HepG2 (cell line): ENCODE data around the gene MINDY3. TPM values are rescaled to one million over a fixed set of nuclear protein-coding genes. Genes with fewer than 3 reads are reported as not detected.

Experiments used
- ATAC-seq: fragments of 200-7000 bp; cut with Tn5 transposase; 3 replicates; pipeline ENCODE4 v1.9.1; 2020; ENCODE audit warnings: mild to moderate bottlenecking, moderate library complexity
- BruUV-seq: library from RNA; stranded (reverse); fragments of 400-500 nt; replicated peaks from 2 replicates; lab custom pipeline; 2021; lab: Mats Ljungman, UMichigan
- CTCF ChIA-PET: fragments of 300-600 bp; formaldehyde crosslinking; extraction: SDS; loops from one replicate; lab custom pipeline; 2021; ENCODE audit warnings: low total read pairs, inconsistent platforms, low intra/inter-chr PET ratio; lab: Yijun Ruan, JAX
- POLR2A ChIA-PET: fragments of 350-600 bp; sonication (Branson Sonifier 250); formaldehyde crosslinking; loops from one replicate; lab custom pipeline; 2020; ENCODE audit warnings: antibody characterized with exemption, inconsistent platforms; lab: Yijun Ruan, JAX
- DNase-seq: peaks from one replicate; pipeline ENCODE4 v3.0.0-alpha.2; 2015; ENCODE audit warnings: low spot score
- FAIRE-seq: peaks from 3 replicates; lab custom pipeline; 2011; peaks lifted over from hg19 to GRCh38; lab: Jason Lieb, UNC
- H2AFZ ChIP-seq: one replicate; pipeline ENCODE4 v1.6.1; 2011; ENCODE audit warnings: low read length, inconsistent platforms
- H3K27ac ChIP-seq: fragments of 300-600 bp; 3 replicates; pipeline ENCODE4 v1.8.0; 2011; ENCODE audit warnings: mixed run types, mild to moderate bottlenecking, mixed read lengths, low read length, inconsistent platforms; ENCODE audit not compliant: insufficient read depth; ENCODE audit errors: extremely low read length
- H3K27me3 ChIP-seq, 2 experiments: fragments of 200-600 bp in 1 of 2; 2 replicates in 1 of 2; 3 replicates in 1 of 2; pipeline versions ENCODE4 v1.6.0 to v1.8.0; 2011; ENCODE audit warnings: low read length in 2 of 2, mild to moderate bottlenecking in 2 of 2, moderate library complexity in 2 of 2, inconsistent platforms in 1 of 2; ENCODE audit not compliant: insufficient read depth in 2 of 2, control insufficient read depth in 1 of 2
- H3K36me3 ChIP-seq, 2 experiments: fragments of 200-600 bp in 1 of 2; replicated peaks in 1 of 2; 2 replicates in 1 of 2; 3 replicates in 1 of 2; pipeline versions ENCODE4 v1.5.1 to v1.8.0; 2011; ENCODE audit warnings: low read length in 2 of 2, inconsistent platforms in 1 of 2; ENCODE audit not compliant: insufficient read depth in 2 of 2, control insufficient read depth in 1 of 2
- H3K4me1 ChIP-seq: 2 replicates; pipeline ENCODE4 v1.5.1; 2012; ENCODE audit warnings: low read length, inconsistent platforms; ENCODE audit not compliant: insufficient read depth
- H3K4me2 ChIP-seq: 2 replicates; pipeline ENCODE4 v1.6.0; 2011; ENCODE audit warnings: low read depth, low read length, inconsistent platforms
- H3K4me3 ChIP-seq, 3 experiments: fragments of 200-600 bp in 1 of 3; sonication (generic), shearing (Covaris generic) in 1 of 3; replicated peaks in 1 of 3; 2 replicates each; pipeline ENCODE4 v1.5.1; 2011 to 2016; ENCODE audit warnings: low read length in 3 of 3, inconsistent platforms in 2 of 3, low read depth in 2 of 3, mild to moderate bottlenecking in 2 of 3, control low read depth in 1 of 3, mixed read lengths in 1 of 3; ENCODE audit not compliant: insufficient read depth in 1 of 3
- H3K79me2 ChIP-seq: one replicate; pipeline ENCODE4 v1.6.1; 2011; ENCODE audit warnings: low read length, inconsistent platforms; ENCODE audit not compliant: insufficient read depth
- H3K9ac ChIP-seq: 2 replicates; pipeline ENCODE4 v1.6.0; 2011; ENCODE audit warnings: mild to moderate bottlenecking, low read depth, low read length, inconsistent platforms; ENCODE audit not compliant: insufficient read depth
- H3K9me3 ChIP-seq: 2 replicates; pipeline ENCODE4 v1.5.1; 2012; ENCODE audit warnings: mild to moderate bottlenecking, low read length
- H4K20me1 ChIP-seq: 2 replicates; pipeline ENCODE4 v1.6.0; 2011; ENCODE audit warnings: inconsistent platforms, mild to moderate bottlenecking, low read length, moderate library complexity; ENCODE audit not compliant: insufficient read depth
- MAX ChIP-seq: IDR thresholded peaks from 2 replicates; pipeline ENCODE4 v1.6.1; 2012; ENCODE audit warnings: inconsistent platforms
- XBP1 ChIP-seq: sonication (generic); formaldehyde crosslinking; IDR thresholded peaks from 2 replicates; pipeline ENCODE4 v1.5.0; 2020; ENCODE audit warnings: missing genetic modification reagents
- ZBTB20 ChIP-seq: sonication (generic); formaldehyde crosslinking; IDR thresholded peaks from 2 replicates; pipeline ENCODE4 v1.8.1; 2023; ENCODE audit warnings: missing genetic modification reagents, low read depth, mild to moderate bottlenecking, borderline replicate concordance
- WGBS: methylation state at CpG from one replicate; pipeline ENCODE4 v1.1.6; 2017; ENCODE audit warnings: low lambda C conversion rate; 5-methylcytosine and 5-hydroxymethylcytosine counted together
- in situ Hi-C: cut with HindIII; loops from 2 replicates; pipeline ENCODE4 v1.10.0; 2017; ENCODE audit warnings: low pct_unique_long_range_greater_than_20kb; ENCODE audit not compliant: extremely low pct_ligation_motif_present
- intact Hi-C: fragments of 100-400 bp; cut with micrococcal nuclease; formaldehyde crosslinking; loops from one replicate; pipeline ENCODE4 v1.10.0; 2022; ENCODE audit not compliant: unreplicated experiment
- polyA plus RNA-seq, 8 experiments: library from polyadenylated mRNA; depleted of rRNA in 3 of 8; stranded (reverse) in 7 of 8; unstranded in 1 of 8; fragments of >200 nt; fragmentation: Illumina TruSeq in 4 of 8; extraction: Trizol in 4 of 8; gene quantifications; 2 replicates each; pipeline versions ENCODE4 v1.2.1 to v1.2.3, GENCODE V29; 2011 to 2016; ENCODE audit warnings: low read depth in 4 of 8, missing spikeins in 1 of 8, mixed read lengths in 1 of 8; ENCODE audit not compliant: insufficient read depth in 1 of 8
- total RNA-seq, 5 experiments: library from RNA; depleted of rRNA; stranded (reverse); fragments of >200 nt; fragmentation: Illumina TruSeq; extraction: Trizol; gene quantifications; 2 replicates each; pipeline ENCODE4 v1.2.3, GENCODE V29; 2016; ENCODE audit warnings: low read depth in 1 of 5

MINDY3 gene
- total and polyA plus RNA-seq, 2 of the 13 experiments (the other 11 are each of a cell fraction or from before 2014, with no cell fraction given): 6.4 to 17.5 TPM

GRCh38 chr10:15881542-15881941 lies 21.2 kb upstream of the MINDY3 start:
- no peaks in the 10 kb centered on the region for H3K9me3 ChIP-seq
- H3K4me3 ChIP-seq: no peak overlapping the region
- H3K4me2 ChIP-seq: no peak overlapping the region
- no peak for TF ChIP-seq XBP1 (CRISPR knock-in tag)
- no peak for TF ChIP-seq MAX
- no peak for FAIRE-seq
- H3K27ac ChIP-seq: no peak overlapping the region
- POLR2A ChIA-PET: no interaction called here
- no peaks in the 10 kb centered on the region for H3K36me3 ChIP-seq
- CTCF ChIA-PET: no interaction called here
- whole genome bisulfite sequencing: 0% methylated on average over 1 of the region's 1 CpG
- no peaks in the 10 kb centered on the region for H3K79me2 ChIP-seq
- no peak for ATAC-seq
- no peaks in the 10 kb centered on the region; a peak in 1 of 5 replicates for H3K27me3 ChIP-seq
- no peak overlapping the region for H3K9ac ChIP-seq
- in situ Hi-C loops: loop anchor here (25.0 kb wide), 2 partner anchors 656 to 906 kb away; no protein-coding TSS in a partner anchor
- BruUV-seq: no TSS peak
- no peak for DNase-seq
- H2AFZ ChIP-seq: no peak overlapping the region
- peaks cover 18% of the 10 kb centered on the region; the same call in 1 of the 2 replicates for H3K4me1 ChIP-seq
- intact Hi-C loops: no loop called here
- H4K20me1 ChIP-seq: no peaks in the 10 kb centered on the region

GRCh38 chr10:15879663-15880062 lies 19.4 kb upstream of the MINDY3 start:
- no peaks in the 10 kb centered on the region for H3K36me3 ChIP-seq
- TF ChIP-seq ZBTB20 (CRISPR knock-in tag): no peak
- no peak overlapping the region for H3K4me3 ChIP-seq
- FAIRE-seq: no peak
- H3K27me3 ChIP-seq: no peaks in the 10 kb centered on the region; a peak in 1 of 5 replicates
- DNase-seq: no peak
- no peak for ATAC-seq
- BruUV-seq: no TSS peak
- H4K20me1 ChIP-seq: no peaks in the 10 kb centered on the region
- H3K79me2 ChIP-seq: no peaks in the 10 kb centered on the region
- 0% methylated on average over 1 of the region's 1 CpG for WGBS
- no peaks in the 10 kb centered on the region for H3K9me3 ChIP-seq
- no peak overlapping the region for H2AFZ ChIP-seq
- ChIA-PET CTCF (interaction anchor here (1.6 kb wide), 2 partner anchors 665 to 898 kb away, joined by 5 to 9 read pairs; no protein-coding TSS in a partner anchor), POLR2A (no interaction called here)
- in situ Hi-C loops (loop anchor here (25.0 kb wide), 2 partner anchors 658 to 908 kb away; no protein-coding TSS in a partner anchor), intact Hi-C loops (loop anchor here (1.0 to 10.0 kb wide), 4 partner anchors 665 to 1553 kb away; partner anchors contain the start of gene RSU1)
- no peak overlapping the region for H3K27ac ChIP-seq
- peaks cover 18% of the 10 kb centered on the region; the same call in 1 of the 2 replicates for H3K4me1 ChIP-seq
- H3K9ac ChIP-seq: no peak overlapping the region
- no peak overlapping the region for H3K4me2 ChIP-seq
